GM18861 (cell line): Measurements from ENCODE around the gene CARD19.

ENCODE experiments used
- ATAC-seq: cut with Tn5 transposase; IDR thresholded peaks from one replicate; pipeline ENCODE4 v1.9.1; 2021; ENCODE audit not compliant: unreplicated experiment

Gene CARD19

DNA sequence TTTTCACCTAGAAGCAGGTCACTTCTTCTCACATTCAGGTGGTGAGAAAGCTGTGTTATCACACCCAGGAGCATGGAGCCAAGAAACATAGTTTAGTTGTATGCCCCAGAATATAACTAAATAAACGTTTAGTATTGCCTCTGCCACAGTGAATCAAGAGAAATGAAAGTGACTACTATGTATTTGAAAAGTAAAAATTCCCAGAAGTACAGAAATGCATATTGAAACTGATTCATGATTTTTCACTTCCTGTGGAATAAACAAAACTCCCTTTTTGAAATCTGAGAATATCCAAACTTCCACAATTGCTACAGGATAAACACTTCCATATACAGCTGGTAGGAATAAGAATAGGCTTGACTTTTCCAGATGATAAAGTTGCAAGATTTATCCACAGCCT is 53.3 kb downstream of the CARD19 start:
- ATAC-seq, result no peak

DNA sequence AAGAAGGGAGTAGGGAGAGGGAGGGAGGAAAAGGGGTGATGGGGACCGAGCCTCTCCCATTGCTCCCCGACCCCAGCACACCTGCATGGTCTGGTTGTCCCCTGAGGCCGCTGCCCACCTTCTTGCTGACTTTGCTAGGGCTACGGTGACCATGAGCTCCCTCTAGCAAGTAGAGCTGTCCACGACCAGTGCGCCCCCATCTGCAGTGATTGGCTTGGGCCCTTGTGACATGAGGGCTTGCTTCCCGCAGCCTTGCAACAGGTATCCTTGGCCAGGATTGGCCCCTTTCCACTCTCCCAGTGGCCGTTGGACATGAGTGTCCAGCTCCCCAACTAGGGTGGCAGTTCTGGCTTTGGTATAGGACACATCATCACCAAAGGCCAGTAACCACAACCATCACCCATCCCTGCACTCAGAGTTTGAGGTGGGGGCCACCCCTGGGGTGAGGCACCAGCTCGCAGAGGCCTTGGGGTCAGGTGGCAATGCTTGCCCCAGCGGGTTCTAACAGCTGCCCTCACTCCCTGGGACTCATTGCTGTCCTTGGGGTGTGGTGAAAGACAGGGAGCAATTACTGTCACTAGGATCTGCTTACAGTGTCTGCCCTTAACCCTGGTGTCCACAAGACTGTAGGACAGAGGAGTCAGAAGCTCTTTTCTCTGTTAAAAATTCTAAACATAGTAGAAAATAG is 55.2 kb downstream of the CARD19 start:
- ATAC-seq, result no peak

- no peak for ATAC-seq
Observed at GRCh38 chr9:93154293-93154903, 58.4 kb downstream of the CARD19 start.

GRCh38 chr9:93155716-93156474 is 59.9 kb downstream of the CARD19 start:
- no peak for ATAC-seq

DNA sequence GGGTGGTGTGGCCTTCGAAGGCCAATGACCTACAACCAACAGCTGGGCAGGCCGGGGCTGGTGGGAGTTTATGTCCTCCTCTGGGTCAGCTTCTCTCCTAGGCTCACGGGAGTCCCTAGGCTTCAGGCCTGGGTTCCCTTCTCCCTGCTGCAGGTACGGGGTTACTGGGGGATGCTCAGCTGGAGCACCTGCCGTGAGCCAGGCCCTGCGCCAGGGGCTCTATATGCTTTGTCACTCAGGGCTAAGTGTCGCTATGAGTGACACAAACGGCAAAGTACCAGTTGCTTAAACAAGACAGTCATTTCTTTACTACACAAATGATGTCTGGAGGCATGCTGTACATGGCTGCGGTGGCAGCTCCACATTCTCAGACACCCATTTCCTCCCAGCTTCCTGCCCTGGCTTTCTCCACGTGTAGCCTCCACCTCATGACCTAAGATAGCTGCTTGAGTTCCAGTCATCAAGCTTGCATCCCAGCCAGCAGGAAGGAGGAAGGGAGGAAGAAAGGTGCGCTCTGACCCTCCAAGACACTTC is 60.5 kb downstream of the CARD19 start:
- ATAC-seq, result no peak

- peak; percentile 84 for ATAC-seq
Observed at GRCh38 chr9:93159601-93160471, 63.8 kb downstream of the CARD19 start.

GRCh38 chr9:93161786-93162562 is 66.0 kb downstream of the CARD19 start:
- no peak for ATAC-seq
